Measurements from ENCODE around the gene TSC1.

- no peak for TF ChIP-seq POLR2A (IDR thresholded peaks at IDR 0.05)
- TF ChIP-seq CTCF (IDR thresholded peaks at IDR 0.05) = no peak
These were observed 82.8 kb downstream of the TSC1 start for GRCh38 chr9:132861666-132862065.
